Measurements from ENCODE around the gene MYH1.

The MYH1 gene

DNA sequence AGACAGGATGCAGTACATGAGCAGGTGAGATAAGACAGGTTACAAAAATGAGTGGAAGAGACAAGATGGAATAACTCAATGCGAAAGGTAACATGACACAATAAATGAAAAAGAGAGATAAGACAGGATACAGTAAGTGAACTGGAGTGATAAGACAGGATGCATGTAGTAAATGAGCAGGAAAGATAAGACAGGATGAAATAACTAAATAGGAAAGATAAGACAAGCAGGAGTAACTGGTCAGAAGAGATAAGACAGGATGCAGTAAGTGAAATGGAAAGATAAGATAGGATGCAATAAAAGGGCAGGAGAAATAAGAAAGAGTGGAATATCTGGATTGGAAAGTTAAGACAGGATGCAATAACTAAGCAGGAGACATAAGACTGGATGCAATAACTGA lies 40.6 kb downstream of the MYH1 start:
- DNase-seq: no peak

DNA sequence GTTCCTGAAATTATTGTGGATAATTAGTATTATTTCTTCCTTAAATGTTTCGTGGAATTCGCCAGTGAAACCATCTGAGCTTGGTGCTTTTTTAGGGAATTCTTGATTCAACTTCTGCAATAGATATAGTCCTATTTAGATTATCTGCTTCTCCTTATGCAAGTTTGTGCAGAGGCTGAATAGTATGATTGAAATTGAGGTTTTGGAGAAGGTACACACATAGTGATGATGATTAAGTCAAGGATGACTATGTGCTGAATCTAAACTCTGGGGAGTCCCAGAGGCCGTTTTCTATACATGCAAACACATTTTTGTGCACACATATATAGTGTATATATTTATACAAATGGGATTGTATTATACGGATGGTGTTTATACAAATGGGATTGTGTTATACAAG lies 43.8 kb downstream of the MYH1 start:
- DNase-seq: no peak

DNA sequence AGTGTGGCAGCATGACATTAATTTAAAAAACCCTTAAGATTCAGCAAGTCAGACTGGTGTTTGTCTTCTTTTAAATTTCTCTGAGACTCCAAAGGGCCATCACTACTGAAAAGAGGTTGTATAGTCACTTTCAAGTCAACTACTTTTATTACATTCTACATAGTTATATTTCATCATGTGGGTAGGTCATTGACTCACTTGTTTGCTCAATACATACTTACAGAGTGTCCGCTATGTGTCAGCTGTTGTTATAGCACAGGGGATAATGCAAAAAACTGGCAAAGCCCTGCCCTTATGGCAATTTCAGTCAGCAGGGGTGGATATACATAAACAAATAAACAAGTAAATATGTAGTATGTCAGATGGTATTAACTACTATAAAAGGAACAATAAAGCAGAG lies 46.5 kb downstream of the MYH1 start:
- DNase-seq: no peak

DNA sequence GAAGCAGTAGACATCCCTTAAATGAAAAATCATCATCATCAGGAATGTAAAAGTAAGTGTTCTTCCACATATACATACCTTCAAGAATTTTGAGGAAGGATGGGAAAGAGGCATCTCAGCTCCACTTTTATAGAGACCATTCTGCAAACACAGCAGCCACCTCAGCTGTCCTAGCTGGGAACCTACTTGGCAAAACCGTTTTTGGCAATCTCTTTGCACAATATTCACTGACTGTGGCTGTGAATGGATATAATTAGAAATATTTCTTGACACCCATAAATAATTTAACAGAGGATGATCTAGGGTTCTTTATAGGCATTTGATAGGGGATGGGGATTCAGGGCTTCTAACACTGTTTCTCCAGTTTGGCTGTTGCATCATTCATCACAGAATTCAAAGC lies 48.9 kb downstream of the MYH1 start, which contains the start of gene MYH4:
MYH4 (minus strand) TSS at position 101 of the 400 bp plus-strand sequence. CDS start 2,814 bp downstream, outside the sequence.
- no peak for DNase-seq

DNA sequence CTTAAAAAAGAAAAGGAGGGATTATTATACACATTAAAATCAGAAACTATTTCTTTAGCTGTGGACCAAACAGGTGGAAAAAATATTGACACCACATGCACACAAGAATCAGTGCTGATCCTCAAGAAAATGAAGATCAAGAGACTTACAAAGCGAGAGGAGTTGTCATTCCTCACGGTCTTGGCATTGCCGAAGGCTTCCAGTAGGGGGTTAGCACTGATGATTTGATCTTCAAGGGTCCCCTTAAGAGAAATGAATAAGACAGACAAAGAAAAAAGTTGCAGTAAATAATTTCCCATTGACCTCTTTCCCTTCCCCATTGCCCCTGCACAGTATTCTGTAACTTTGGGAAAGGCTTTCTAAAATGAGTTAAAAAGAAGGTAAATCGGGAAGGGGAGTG lies 54.9 kb downstream of the MYH1 start:
- no peak for DNase-seq

DNA sequence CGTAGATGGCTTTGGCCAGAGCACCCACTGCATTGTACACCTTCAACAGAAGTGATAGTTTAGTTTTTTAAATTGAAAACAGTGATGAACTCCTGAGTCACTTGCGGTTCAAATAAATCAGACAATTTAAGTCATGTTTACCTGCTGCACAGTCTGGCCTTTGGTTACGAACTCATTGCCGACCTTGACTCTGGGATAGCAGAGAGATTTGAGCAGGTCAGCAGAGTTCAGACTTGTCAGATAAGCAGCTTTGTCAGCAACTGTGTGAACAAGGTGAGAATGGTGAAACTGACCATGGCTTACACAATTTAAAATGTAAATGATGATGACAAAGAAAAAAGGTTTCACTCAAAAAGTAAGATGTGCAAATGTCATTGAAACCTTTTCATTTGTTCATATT lies 58.3 kb downstream of the MYH1 start:
- no peak for DNase-seq

DNA sequence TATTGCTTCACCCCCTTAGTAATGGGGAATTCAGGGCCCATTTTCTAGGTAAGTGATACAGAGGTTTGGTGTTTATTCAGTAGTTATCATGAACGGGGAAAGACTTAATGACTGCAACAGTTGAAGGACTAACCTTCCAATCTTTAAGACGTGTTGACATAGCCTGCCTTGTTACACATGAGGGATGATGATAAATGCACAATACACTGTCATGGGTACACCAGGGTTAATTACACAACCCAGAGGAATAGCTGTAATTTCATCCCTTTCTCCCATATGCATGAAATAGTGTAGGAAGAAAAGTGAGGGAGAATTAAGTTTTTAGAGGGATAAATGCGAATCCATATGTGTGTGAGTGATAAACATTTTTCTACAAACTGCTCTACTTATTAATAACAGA lies 59.6 kb downstream of the MYH1 start:
- no peak for DNase-seq

DNA sequence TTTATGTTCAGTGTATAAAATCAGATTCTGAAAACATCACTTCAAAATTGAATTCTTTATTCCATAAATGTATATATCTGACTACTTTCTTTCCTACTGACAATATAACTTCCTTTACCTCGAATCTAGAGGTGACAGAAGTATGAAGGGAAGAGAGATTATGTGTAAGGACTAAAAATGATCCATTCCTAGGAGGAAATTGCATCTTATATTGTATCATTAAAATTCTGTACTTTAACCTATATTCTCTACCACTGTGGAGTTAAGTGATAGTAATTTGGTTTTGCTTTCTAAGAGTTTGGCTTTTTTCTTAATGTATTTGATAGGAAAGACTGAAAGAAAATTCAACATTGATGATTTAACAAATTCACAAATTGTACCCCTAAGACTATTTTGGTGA lies 60.4 kb downstream of the MYH1 start:
- DNase-seq: no peak

DNA sequence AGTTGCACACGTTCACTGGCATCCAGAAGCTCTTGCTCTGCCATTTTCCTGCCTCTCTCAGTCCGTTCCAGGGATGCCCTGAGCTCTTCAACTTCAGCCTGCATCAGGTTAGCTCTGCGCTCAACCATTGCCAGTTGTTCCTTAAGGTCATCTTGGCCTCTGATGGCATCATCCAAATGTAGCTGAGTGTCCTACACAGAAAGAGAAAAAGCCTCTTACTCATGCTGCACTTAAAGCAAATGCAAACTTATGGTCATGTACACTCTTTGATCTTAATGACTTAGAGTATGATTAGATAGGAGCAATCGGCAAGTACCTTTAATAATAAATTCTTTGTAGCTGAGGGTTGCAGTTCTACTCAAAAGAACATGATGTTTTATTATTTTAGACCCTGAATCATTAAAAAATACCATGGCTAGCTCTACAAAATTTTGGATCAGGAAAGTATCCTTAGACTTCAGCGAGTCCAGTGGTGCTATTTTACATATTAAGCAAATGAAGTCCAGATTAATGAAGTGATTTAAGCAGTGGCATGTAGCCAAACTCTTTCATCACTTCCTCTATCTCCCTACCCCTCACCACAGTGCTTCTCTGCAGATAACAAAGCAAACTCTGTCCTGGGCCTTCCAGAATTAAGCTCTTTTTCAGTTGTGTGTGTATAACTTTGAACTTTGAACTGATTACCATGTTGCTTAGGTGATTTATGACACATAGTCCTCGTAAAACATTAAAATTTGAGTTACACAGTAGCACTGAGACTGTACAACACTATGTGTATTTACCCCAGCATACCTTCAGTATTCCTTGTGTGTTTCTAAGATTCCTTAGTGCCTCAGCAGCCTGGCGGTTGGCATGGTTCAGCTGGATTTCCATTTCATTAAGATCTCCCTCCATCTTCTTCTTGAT lies 71.1 kb downstream of the MYH1 start:
- DNase-seq: no peak

Measured in NCI-H2081 treated with DMSO at 0.1 percent for 48 hours (cell line).